BE2C (cell line): ENCODE results near the gene NOTUM.

Experiments
- DNase-seq: peaks from one replicate; pipeline ENCODE4 v3.0.0-alpha.2; 2020
- H3K27me3 ChIP-seq: fragments of 250-450 bp; sonication (Bioruptor Pico); 2 replicates; pipeline ENCODE4 v1.5.1; 2020; ENCODE audit warnings: mild to moderate bottlenecking
- H3K36me3 ChIP-seq: fragments of 250-450 bp; sonication (Bioruptor Pico); 2 replicates; pipeline ENCODE4 v1.5.1; 2020; ENCODE audit warnings: mild to moderate bottlenecking
- H3K4me1 ChIP-seq: fragments of 250-450 bp; sonication (Bioruptor Pico); 2 replicates; pipeline ENCODE4 v1.5.1; 2020
- H3K4me3 ChIP-seq: 2 replicates; pipeline ENCODE4 v1.5.1; 2011; ENCODE audit warnings: low read depth, low read length
- H3K9me3 ChIP-seq: fragments of 250-450 bp; sonication (Bioruptor Pico); 2 replicates; pipeline ENCODE4 v1.5.1; 2020
- TF ChIP-seq, protein P1 (sequence below): IDR thresholded peaks from 2 replicates; pipeline ENCODE4 v1.5.1; 2012; ENCODE audit warnings: mild to moderate bottlenecking, low read depth, low read length

The NOTUM gene

GRCh38 chr17:81958633-81959342 lies 2.2 kb downstream of the NOTUM start:
- DNase-seq: no peak
- TF ChIP-seq, protein P1, sequence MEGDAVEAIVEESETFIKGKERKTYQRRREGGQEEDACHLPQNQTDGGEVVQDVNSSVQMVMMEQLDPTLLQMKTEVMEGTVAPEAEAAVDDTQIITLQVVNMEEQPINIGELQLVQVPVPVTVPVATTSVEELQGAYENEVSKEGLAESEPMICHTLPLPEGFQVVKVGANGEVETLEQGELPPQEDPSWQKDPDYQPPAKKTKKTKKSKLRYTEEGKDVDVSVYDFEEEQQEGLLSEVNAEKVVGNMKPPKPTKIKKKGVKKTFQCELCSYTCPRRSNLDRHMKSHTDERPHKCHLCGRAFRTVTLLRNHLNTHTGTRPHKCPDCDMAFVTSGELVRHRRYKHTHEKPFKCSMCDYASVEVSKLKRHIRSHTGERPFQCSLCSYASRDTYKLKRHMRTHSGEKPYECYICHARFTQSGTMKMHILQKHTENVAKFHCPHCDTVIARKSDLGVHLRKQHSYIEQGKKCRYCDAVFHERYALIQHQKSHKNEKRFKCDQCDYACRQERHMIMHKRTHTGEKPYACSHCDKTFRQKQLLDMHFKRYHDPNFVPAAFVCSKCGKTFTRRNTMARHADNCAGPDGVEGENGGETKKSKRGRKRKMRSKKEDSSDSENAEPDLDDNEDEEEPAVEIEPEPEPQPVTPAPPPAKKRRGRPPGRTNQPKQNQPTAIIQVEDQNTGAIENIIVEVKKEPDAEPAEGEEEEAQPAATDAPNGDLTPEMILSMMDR: peak; percentile 23; the same call in 1 of the 2 replicates
- H3K9me3 ChIP-seq: no peaks in the 10 kb centered on the region
- H3K27me3 ChIP-seq: peaks cover 22% of the 10 kb centered on the region
- H3K36me3 ChIP-seq: no peaks in the 10 kb centered on the region
- peaks cover 7% of the 10 kb centered on the region for H3K4me1 ChIP-seq
- H3K4me3 ChIP-seq: peak overlapping the region; percentile 49

- TF ChIP-seq, protein P1: no peak
Observed at GRCh38 chr17:81957691-81958432, 3.1 kb downstream of the NOTUM start.

DNA sequence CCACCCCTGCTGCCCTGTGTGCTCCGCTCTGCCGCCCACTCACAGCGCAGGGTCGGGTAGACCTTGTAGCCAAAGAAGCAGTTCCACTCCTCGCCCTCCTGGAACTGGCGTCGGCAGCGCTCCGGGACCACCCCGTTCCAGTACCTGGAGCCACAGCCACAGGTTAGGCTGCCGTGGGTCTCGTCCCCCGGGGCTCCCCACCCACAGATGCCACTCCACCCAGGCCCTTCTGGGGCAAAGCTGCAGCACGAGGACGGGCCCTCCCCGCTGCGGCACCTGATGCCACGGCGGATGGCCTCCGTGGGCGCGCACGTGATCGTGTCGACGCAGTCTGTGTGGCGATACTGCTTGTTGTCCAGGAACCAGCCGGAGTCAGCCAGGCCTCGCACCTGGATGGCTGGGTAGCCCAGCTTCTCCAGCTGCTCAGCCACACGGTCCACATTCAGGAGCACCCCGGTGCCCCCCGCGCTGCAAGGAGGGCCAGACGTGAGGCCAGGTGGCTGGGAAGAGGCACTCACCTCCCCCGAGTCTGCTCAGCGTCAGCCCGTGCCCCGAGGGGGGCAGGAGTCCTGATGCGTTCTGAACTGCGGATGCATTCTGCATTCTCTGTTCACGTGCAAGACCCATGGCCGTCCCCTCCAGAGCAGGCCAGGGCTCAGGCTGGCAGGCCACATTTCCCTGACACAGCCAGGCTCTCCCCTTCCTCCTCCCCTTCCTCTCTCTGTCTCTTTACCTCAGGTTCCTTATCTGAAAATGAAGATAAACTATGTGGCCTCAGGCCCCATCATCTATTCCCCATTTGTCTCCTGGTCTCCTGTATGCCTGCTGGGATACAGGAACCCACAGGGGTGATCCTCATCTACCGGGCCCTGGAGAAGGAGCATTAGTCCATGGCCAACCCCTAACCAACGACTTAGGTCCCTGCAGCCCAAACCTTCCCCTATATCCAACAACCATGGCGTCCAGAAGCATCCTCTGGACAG lies 4.1 kb downstream of the NOTUM start:
- H3K9me3 ChIP-seq: no peaks in the 10 kb centered on the region
- no peak for DNase-seq
- no peaks in the 10 kb centered on the region for H3K36me3 ChIP-seq
- TF ChIP-seq, protein P1: no peak
- H3K4me1 ChIP-seq: peaks cover 7% of the 10 kb centered on the region
- H3K27me3 ChIP-seq: peaks cover 22% of the 10 kb centered on the region
- H3K4me3 ChIP-seq: no peak overlapping the region

More at GRCh38 chr17:81957691-81958432, 3.1 kb downstream of the NOTUM start:
- no peaks in the 10 kb centered on the region for H3K9me3 ChIP-seq
- H3K36me3 ChIP-seq: no peaks in the 10 kb centered on the region
- peaks cover 7% of the 10 kb centered on the region for H3K4me1 ChIP-seq
- peaks cover 22% of the 10 kb centered on the region for H3K27me3 ChIP-seq
- no peak for DNase-seq
- H3K4me3 ChIP-seq: no peak overlapping the region

DNA sequence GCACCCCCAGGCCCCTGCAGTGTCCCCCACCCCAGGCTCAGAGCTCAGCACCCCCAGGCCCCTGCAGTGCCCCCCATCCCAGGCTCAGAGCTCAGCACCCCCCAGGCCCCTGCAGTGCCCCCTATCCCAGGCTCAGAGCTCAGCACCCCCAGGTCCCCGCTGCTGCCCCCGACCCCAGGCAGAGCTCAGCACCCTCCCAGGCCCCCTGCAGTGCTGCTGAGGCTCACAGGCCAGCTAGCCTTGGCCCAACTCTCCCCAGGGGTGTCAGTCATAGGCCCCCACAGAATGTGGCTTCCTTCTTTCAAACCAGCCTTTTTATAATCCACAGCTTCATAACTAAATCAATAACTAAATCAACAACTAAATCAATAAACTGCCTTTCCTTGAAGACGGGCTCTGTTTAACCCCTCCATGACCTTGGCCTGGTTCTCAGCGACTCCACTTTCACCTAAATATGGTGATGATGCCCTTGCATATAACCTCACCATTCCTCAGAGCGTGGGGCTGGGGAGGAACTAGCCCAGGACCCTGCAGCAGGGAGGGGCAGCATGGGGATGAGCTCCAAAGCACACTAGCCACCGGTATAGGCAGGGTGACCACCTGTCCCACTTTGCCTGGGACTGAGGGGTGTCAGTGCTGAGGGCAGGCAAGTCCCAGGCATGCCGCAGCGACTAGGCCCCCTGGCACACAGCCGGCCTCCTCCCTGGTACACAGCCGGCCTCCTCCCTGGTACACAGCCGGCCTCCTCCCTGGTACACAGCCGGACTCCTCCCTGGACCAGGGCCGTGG lies 5.0 kb downstream of the NOTUM start:
- H3K4me3 ChIP-seq: no peak overlapping the region
- H3K9me3 ChIP-seq: no peaks in the 10 kb centered on the region
- peaks cover 19% of the 10 kb centered on the region for H3K27me3 ChIP-seq
- no peak for DNase-seq
- TF ChIP-seq, protein P1: no peak
- no peaks in the 10 kb centered on the region for H3K36me3 ChIP-seq
- H3K4me1 ChIP-seq: peaks cover 7% of the 10 kb centered on the region

GRCh38 chr17:81955058-81955681 lies 5.8 kb downstream of the NOTUM start:
- Histone ChIP-seq H3K9me3 (no peaks in the 10 kb centered on the region), H3K27me3 (peaks cover 11% of the 10 kb centered on the region), H3K4me3 (no peak overlapping the region), H3K36me3 (no peaks in the 10 kb centered on the region), H3K4me1 (peaks cover 7% of the 10 kb centered on the region)
- DNase-seq: no peak
- TF ChIP-seq, protein P1: no peak
